Spleen (tissue), 11 donors: ENCODE results near the gene MYO10. TPM values are rescaled to one million over a fixed set of nuclear protein-coding genes. Genes with fewer than 3 reads are reported as not detected.
A peak's percentile ranks its signal among the peaks of the same experiment; 100 is the strongest.

ENCODE experiments used
- DNase-seq: peaks from one replicate; pipeline ENCODE4 v3.0.0-alpha.2; 2020
- H3K27ac ChIP-seq, 8 donors: fragments of 200-600 bp; sonication (generic) in 7 of 8; 1 replicate in 4 of 8; 2 replicates in 4 of 8; pipeline versions ENCODE4 v1.5.0 to v1.8.0; 2016 to 2021; ENCODE audit warnings: inconsistent platforms in 4 of 8, mild to moderate bottlenecking in 4 of 8, moderate library complexity in 1 of 8
- H3K27me3 ChIP-seq, 7 donors: fragments of 200-600 bp; sonication (generic) in 6 of 7; replicated peaks in 1 of 7; 1 replicate in 4 of 7; 2 replicates in 3 of 7; pipeline versions ENCODE4 v1.5.0 to v1.8.0; 2016 to 2021; ENCODE audit warnings: inconsistent platforms in 3 of 7, mild to moderate bottlenecking in 1 of 7
- H3K36me3 ChIP-seq, 6 donors: fragments of 200-600 bp; sonication (generic) in 5 of 6; 1 replicate in 4 of 6; 2 replicates in 2 of 6; pipeline versions ENCODE4 v1.5.0 to v1.8.0; 2016 to 2021; ENCODE audit warnings: inconsistent platforms in 2 of 6
- H3K4me1 ChIP-seq, 6 donors: fragments of 200-600 bp; sonication (generic) in 5 of 6; 1 replicate in 3 of 6; 2 replicates in 3 of 6; pipeline versions ENCODE4 v1.5.0 to v1.8.0; 2016 to 2021; ENCODE audit warnings: inconsistent platforms in 3 of 6
- H3K4me3 ChIP-seq, 8 donors: fragments of 200-600 bp; sonication (generic) in 7 of 8; 1 replicate in 4 of 8; 2 replicates in 4 of 8; pipeline versions ENCODE4 v1.5.0 to v1.8.0; 2016 to 2021; ENCODE audit warnings: inconsistent platforms in 4 of 8, mild to moderate bottlenecking in 4 of 8, moderate library complexity in 2 of 8
- H3K9me3 ChIP-seq, 8 donors: fragments of 200-600 bp; sonication (generic) in 7 of 8; 1 replicate in 4 of 8; 2 replicates in 4 of 8; pipeline versions ENCODE4 v1.5.0 to v1.8.0; 2016 to 2021; ENCODE audit warnings: inconsistent platforms in 4 of 8
- CTCF ChIP-seq, 11 experiments: fragments of 200-600 bp in 7 of 11; fragments of 450-650 bp in 4 of 11; sonication (generic) in 4 of 11; IDR thresholded peaks in 8 of 11; conservative IDR thresholded peaks in 3 of 11; 1 replicate in 7 of 11; 2 replicates in 4 of 11; pipeline versions ENCODE4 v1.4.0 to v1.8.0; 2016 to 2021; ENCODE audit warnings: antibody characterized with exemption in 11 of 11, inconsistent platforms in 4 of 11, mild to moderate bottlenecking in 1 of 11
- POLR2A ChIP-seq, 3 donors: fragments of 450-650 bp; IDR thresholded peaks; one replicate each; pipeline ENCODE4 v1.5.1; 2017; ENCODE audit warnings: antibody characterized with exemption in 3 of 3, mild to moderate bottlenecking in 1 of 3
- POLR2AphosphoS5 ChIP-seq, 3 donors: sonication (generic); formaldehyde crosslinking; IDR thresholded peaks; one replicate each; pipeline ENCODE4 v1.5.1; 2017; ENCODE audit warnings: antibody characterized with exemption in 3 of 3
- WGBS, 5 donors: extraction: QIAGEN DNeasy Blood & Tissue Kit in 3 of 5; methylation state at CpG; one replicate each; pipeline versions ENCODE4 v1.1.5 to v1.1.7; 2013 to 2018; 5-methylcytosine and 5-hydroxymethylcytosine counted together
- intact Hi-C: fragments of 100-400 bp; cut with DNase I; formaldehyde crosslinking; loops from one replicate; pipeline ENCODE4 v1.15.0; 2023; ENCODE audit warnings: low total_unique reads
- polyA plus RNA-seq, 3 donors: library from polyadenylated mRNA; stranded (reverse); fragments of 200-250 nt; gene quantifications; one replicate each; pipeline ENCODE4 v1.2.1, GENCODE V29; 2013
- total RNA-seq, 7 donors: library from RNA; depleted of rRNA in 3 of 7; stranded (reverse); fragments of >200 nt in 3 of 7; fragmentation: NEBNext Ultra II Directional in 4 of 7; extraction: Animal tissue kit (Norgen Biotek cat#: 25700) in 4 of 7; gene quantifications; one replicate each; pipeline versions ENCODE4 v1.1.0 to v1.2.1, GENCODE V29; 2016 to 2021
- donor health status: healthy with polysubstance abuse.
- donor health status: DM: no; HTN: no; CAD: no; lungs with moderate emphysema.
- donor health status: DM: no; HTN: no; CAD: no.
- donor health status: Bipolar disorder and iron deficiency.
- donor health status: healthy.
- donor health status: DM: no; HTN: no; CAD: no.
- donor health status: DM: yes; HTN: yes; CAD: no.

The MYO10 gene
- total and polyA plus RNA-seq, 10 donors: 1.1 to 72.8 (median 32.7) TPM

GRCh38 chr5:16702964-16703363, 233.1 kb downstream of the MYO10 start:
- Histone ChIP-seq H3K9me3 (no peaks in the 10 kb centered on the region), H3K36me3 (peaks cover 0 to 72% (median 12%) of the 10 kb centered on the region in 6 donors), H3K4me1 (peaks cover 0 to 7% (median 0%) of the 10 kb centered on the region in 6 donors), H3K4me3 (no peak overlapping the region), H3K27ac (no peak overlapping the region), H3K27me3 (no peaks in the 10 kb centered on the region)
- intact Hi-C loops: no loop called here
- WGBS, 5 donors: 75 to 82% (median 81%) methylated on average over 2 of the region's 2 CpGs
- no peak for DNase-seq
- TF ChIP-seq POLR2AphosphoS5 (IDR thresholded peaks at IDR 0.05): no peak

- WGBS, 5 donors: 87 to 94% (median 91%) methylated on average over 38 to 48 of the region's 48 CpGs
- Histone ChIP-seq H3K36me3 (peaks cover 0 to 57% (median 12%) of the 10 kb centered on the region in 6 donors), H3K4me3 (no peak overlapping the region), H3K4me1 (peaks cover 0 to 7% (median 0%) of the 10 kb centered on the region in 6 donors), H3K27me3 (no peaks in the 10 kb centered on the region), H3K9me3 (no peaks in the 10 kb centered on the region), H3K27ac (no peak overlapping the region)
- intact Hi-C loops: no loop called here
- TF ChIP-seq POLR2AphosphoS5 (IDR thresholded peaks at IDR 0.05) (peak in 1 of 3 donors; percentile 29), POLR2A (IDR thresholded peaks at IDR 0.05) (no peak)
- no peak for DNase-seq
Measured at GRCh38 chr5:16701134-16702099, 234.7 kb downstream of the MYO10 start.

- WGBS, 5 donors: 22 to 39% (median 30%) methylated on average over 8 of the region's 8 CpGs
- peaks cover 0 to 7% (median 0%) of the 10 kb centered on the region in 6 donors for H3K4me1 ChIP-seq
- intact Hi-C loops: no loop called here
Measured at GRCh38 chr5:16700081-16700480, 236.0 kb downstream of the MYO10 start.

GRCh38 chr5:16695779-16696178, 240.3 kb downstream of the MYO10 start:
- Histone ChIP-seq H3K36me3 (peaks cover 0 to 42% (median 5%) of the 10 kb centered on the region in 6 donors), H3K27ac (no peak overlapping the region), H3K4me3 (no peak overlapping the region), H3K27me3 (no peaks in the 10 kb centered on the region), H3K9me3 (no peaks in the 10 kb centered on the region), H3K4me1 (peaks cover 0 to 7% (median 0%) of the 10 kb centered on the region in 6 donors)
- TF ChIP-seq POLR2AphosphoS5 (IDR thresholded peaks at IDR 0.05) (no peak), CTCF (IDR thresholded peaks at IDR 0.05 in 8 of 11, conservative IDR thresholded peaks at IDR 0.05 in 3 of 11) (no peak), POLR2A (IDR thresholded peaks at IDR 0.05) (no peak)
- DNase-seq: no peak
- 81 to 93% (median 88%) methylated on average over 4 of the region's 4 CpGs for WGBS, 5 donors
- intact Hi-C loops: no loop called here

More at GRCh38 chr5:16700081-16700480, 236.0 kb downstream of the MYO10 start:
- no peak overlapping the region for H3K27ac ChIP-seq
- H3K36me3 ChIP-seq: peaks cover 0 to 52% (median 12%) of the 10 kb centered on the region in 6 donors
- TF ChIP-seq POLR2AphosphoS5 (IDR thresholded peaks at IDR 0.05): no peak
- no peak for TF ChIP-seq POLR2A (IDR thresholded peaks at IDR 0.05)
- TF ChIP-seq CTCF (IDR thresholded peaks at IDR 0.05 in 8 of 11, conservative IDR thresholded peaks at IDR 0.05 in 3 of 11): no peak
- no peaks in the 10 kb centered on the region for H3K27me3 ChIP-seq
- H3K4me3 ChIP-seq: no peak overlapping the region
- H3K9me3 ChIP-seq: no peaks in the 10 kb centered on the region
- DNase-seq: no peak

- Histone ChIP-seq H3K36me3 (peaks cover 0 to 38% (median 6%) of the 10 kb centered on the region in 6 donors), H3K9me3 (no peaks in the 10 kb centered on the region), H3K4me3 (no peak overlapping the region), H3K4me1 (no peaks in the 10 kb centered on the region), H3K27ac (no peak overlapping the region), H3K27me3 (no peaks in the 10 kb centered on the region)
- DNase-seq: no peak
- intact Hi-C loops: no loop called here
- TF ChIP-seq POLR2AphosphoS5 (IDR thresholded peaks at IDR 0.05) (no peak), CTCF (IDR thresholded peaks at IDR 0.05 in 8 of 11, conservative IDR thresholded peaks at IDR 0.05 in 3 of 11) (no peak), POLR2A (IDR thresholded peaks at IDR 0.05) (no peak)
- WGBS, 5 donors: 67 to 87% (median 78%) methylated on average over 2 of the region's 2 CpGs
Measured at GRCh38 chr5:16693879-16694278, 242.2 kb downstream of the MYO10 start.
